ENCODE data around the gene PCBD1.

The PCBD1 gene

DNA sequence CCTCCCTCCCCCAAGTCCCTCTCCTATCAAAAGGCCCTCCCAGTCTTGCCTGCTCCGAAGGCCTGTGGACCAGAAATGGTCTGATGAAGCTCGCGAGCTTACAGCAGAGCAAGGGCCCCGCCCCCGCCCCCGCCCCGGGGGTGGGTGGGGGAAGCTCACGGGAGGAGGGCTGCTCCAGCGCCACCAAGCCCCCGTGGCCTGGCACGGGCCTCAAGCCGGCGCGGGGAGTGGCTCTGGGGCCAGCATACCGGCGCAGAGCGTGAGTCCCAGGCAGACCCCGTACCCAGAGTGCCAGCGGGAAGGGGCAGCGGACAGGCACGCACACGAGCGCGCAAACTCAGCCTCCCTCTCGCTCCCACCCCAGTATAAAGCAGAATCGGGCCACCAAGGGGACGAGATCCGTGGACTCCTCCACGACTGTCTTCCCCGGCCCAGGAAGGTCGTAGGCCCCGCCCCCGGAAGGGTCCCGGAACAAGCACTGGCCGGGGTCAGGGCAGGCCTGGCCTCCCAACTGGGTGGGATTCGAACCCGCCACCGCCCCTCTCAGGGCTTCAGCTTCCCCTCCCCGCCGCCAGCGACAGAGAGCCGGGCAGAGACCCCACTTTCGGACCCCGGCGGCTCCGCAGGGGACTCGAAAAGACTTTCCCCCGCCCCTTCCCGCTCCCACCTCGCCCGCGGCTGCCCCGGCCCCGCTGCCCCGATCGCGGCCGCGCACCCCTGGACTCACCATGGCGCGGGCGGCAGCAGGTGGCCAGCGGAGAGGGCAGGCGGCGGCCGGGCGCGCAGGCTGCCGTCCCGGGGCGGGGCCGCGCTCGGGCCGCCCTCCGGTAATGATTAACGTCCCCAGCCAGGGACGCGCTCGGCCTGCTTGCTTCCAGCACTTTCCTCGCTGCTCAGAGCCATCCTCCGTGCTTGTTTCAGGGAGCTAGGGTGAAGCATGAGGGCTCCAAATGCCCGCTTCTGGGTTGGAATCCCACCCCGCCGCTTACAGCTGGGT lies at the start of gene PCBD1:
Gene PCBD1 (minus strand): TSS at position 762 of the 997 bp plus-strand sequence. CDS start 32 bp downstream, at position 730.
- Mint-ChIP-seq H3K27me3 (no peaks in the 10 kb centered on the region), H3K4me1 (no peaks in the 10 kb centered on the region), H3K27ac (peak within 1 kb of the TSS; percentile 88), H3K36me3 (peaks cover 3% of the 10 kb centered on the region), H3K9me3 (no peaks in the 10 kb centered on the region), H3K4me3 (peak within 1 kb of the TSS; percentile 87)

DNA sequence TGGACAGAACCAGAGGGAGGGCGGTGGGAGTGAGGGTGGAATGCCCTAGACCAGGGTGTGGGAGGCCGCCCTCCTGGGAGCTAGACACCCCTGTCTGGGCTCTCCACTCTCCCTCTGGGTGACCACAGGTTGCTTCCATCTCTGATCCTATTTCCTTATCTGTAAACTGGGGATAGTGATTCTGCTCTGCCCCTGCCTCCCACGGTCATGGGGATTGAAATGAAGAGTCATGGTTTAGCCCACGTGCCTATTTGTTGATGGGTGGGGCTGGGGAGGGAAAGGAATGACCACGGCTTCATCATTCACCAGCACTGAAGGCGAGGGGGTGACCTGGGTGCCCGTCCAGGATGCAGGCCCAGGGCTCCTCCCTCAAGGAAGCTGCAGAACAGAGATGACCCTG lies 49.3 kb upstream of the PCBD1 start:
- Mint-ChIP-seq H3K9me3 (no peaks in the 10 kb centered on the region), H3K27ac (no peak overlapping the region), H3K36me3 (no peaks in the 10 kb centered on the region), H3K4me3 (no peak overlapping the region), H3K27me3 (no peaks in the 10 kb centered on the region), H3K4me1 (no peaks in the 10 kb centered on the region)

DNA sequence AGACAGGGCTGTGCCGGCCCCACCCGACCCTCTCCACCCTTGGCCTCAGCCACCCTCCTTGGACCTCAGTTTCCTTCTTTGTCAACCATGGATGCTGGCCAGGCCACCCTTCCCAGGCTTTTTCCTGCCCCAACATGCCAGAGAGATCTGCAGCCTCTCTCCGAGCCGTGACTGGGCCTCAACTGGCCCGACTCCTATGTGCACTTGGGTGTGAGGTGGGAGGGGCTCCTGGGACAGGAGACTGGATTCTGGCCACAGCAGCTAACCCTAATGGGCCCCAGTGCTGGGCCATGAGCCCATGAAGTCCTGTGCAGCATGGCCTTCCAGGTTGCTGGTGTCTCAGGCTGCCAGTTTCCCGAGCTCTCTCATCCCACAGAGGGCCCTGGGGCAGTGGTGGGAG lies 47.7 kb upstream of the PCBD1 start:
- Mint-ChIP-seq H3K36me3 (no peaks in the 10 kb centered on the region), H3K4me3 (no peak overlapping the region), H3K27ac (no peak overlapping the region)

DNA sequence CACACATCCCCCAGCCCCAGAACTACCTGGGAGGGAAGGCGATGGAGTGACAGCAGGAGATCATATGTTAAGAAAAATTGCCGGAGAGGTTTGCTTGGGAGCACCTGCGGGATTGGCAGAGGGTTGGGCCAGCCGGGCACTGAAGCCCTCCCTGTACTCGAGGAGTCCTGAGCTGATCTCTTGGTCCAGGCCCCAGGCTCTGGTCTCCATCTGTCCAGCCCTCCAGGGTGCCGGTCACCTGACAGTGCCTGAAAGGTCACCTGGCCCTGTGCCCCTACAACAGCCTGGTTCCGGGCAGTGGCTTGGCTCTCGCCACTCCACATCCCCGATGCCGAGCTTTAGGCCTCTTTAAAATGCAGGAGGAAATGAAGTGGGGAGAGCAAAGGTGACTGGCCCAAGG lies 47.3 kb upstream of the PCBD1 start:
- no peaks in the 10 kb centered on the region for H3K36me3 Mint-ChIP-seq
- no peaks in the 10 kb centered on the region for H3K4me1 Mint-ChIP-seq
- H3K9me3 Mint-ChIP-seq, result no peaks in the 10 kb centered on the region
- no peak overlapping the region for H3K27ac Mint-ChIP-seq
- no peak overlapping the region for H3K4me3 Mint-ChIP-seq
- no peaks in the 10 kb centered on the region for H3K27me3 Mint-ChIP-seq

More for the DNA sequence above, 47.7 kb upstream of the PCBD1 start:
- Mint-ChIP-seq H3K4me1 (no peaks in the 10 kb centered on the region), H3K9me3 (no peaks in the 10 kb centered on the region), H3K27me3 (no peaks in the 10 kb centered on the region)

DNA sequence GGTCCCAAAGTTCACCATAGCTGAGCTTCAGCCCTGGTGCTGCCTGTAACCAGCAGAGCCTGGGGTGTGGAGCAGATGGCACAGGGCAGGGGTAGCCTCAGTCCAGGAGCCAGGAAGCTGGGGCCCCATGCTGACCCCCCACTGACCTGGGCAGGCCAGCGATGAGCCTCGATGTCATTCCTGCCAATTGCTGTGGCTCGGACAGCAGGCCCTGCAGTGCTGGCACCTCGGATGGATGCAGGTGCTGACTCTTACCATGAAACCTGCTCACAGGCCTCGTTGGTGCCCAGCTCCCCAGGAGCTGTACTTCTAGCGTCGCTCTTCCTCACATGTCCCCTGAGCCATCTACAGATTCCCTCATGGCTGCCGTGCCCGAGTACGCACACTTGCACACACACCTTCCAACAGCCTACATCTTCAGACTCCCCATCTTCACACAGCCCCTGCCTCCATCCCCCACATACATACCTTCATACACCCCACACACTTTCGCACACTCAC lies 46.8 kb upstream of the PCBD1 start:
- no peak overlapping the region for H3K27ac Mint-ChIP-seq
- no peaks in the 10 kb centered on the region for H3K4me1 Mint-ChIP-seq
- H3K27me3 Mint-ChIP-seq, result no peaks in the 10 kb centered on the region
- no peaks in the 10 kb centered on the region for H3K36me3 Mint-ChIP-seq
- H3K9me3 Mint-ChIP-seq, result no peaks in the 10 kb centered on the region
- no peak overlapping the region for H3K4me3 Mint-ChIP-seq

DNA sequence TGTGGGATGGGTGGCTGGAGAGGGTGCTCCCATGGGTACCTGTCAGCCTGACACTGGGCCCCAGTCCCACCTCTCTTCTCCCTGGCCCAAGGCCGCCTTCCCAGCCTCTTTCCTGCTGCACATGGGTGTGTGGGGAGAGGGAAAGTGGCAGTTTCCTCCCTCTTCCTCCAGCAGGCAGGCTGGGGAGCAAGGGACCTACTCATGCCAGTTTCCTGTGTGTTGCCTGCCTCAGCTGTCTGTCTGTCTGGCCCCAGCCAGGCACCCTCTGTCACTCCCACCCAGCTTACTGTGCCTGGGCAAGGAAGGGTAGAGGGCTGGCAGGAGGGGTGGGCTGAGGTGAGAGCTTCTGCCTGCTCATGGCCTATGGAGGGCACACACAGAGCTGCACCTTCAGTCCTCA lies 46.3 kb upstream of the PCBD1 start:
- H3K4me1 Mint-ChIP-seq, result no peaks in the 10 kb centered on the region
- no peak overlapping the region for H3K27ac Mint-ChIP-seq
- no peaks in the 10 kb centered on the region for H3K9me3 Mint-ChIP-seq
- H3K36me3 Mint-ChIP-seq, result no peaks in the 10 kb centered on the region
- no peak overlapping the region for H3K4me3 Mint-ChIP-seq
- no peaks in the 10 kb centered on the region for H3K27me3 Mint-ChIP-seq

DNA sequence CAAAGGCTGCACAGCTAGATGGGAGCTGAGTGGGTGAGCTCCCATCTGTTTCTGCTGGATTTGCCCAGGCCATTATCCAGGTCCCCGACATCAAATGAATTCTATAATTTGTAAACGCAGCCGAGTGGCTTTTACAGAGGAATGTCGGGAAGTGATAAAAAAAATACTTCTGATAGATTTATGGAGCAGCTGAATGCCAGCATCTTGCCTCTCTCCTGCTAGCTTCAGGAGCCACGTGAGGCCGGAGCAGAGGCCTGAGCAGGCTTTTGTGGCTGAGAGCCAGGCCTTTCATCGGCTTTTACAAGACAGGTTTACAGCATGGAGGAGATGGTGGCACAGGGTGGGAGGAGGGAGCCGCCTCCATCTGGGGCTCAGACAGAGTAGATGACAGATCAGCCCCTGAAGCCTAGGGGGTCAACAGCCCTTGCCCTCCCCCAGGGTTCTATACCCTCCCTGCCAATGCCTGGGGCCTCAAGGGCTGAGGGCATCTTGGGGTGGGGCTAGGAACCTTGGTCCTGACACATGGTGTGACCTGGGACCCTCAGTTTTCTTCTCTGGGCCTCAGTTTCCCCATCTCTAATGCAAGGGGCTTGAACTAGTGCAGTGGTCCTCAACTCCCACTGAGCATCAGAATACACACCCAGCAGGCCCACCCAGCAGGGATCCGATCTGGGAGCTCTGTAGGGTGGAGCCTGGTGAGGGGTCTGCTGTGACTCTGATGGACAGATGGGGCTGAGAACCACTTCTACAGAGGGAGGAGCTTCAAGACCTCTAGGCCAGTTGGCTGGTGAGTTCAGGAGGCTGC lies 44.2 kb upstream of the PCBD1 start:
- H3K27me3 Mint-ChIP-seq, result no peaks in the 10 kb centered on the region
- H3K36me3 Mint-ChIP-seq, result no peaks in the 10 kb centered on the region
- H3K27ac Mint-ChIP-seq, result no peak overlapping the region
- no peaks in the 10 kb centered on the region for H3K9me3 Mint-ChIP-seq
- H3K4me1 Mint-ChIP-seq, result no peaks in the 10 kb centered on the region
- H3K4me3 Mint-ChIP-seq, result no peak overlapping the region

DNA sequence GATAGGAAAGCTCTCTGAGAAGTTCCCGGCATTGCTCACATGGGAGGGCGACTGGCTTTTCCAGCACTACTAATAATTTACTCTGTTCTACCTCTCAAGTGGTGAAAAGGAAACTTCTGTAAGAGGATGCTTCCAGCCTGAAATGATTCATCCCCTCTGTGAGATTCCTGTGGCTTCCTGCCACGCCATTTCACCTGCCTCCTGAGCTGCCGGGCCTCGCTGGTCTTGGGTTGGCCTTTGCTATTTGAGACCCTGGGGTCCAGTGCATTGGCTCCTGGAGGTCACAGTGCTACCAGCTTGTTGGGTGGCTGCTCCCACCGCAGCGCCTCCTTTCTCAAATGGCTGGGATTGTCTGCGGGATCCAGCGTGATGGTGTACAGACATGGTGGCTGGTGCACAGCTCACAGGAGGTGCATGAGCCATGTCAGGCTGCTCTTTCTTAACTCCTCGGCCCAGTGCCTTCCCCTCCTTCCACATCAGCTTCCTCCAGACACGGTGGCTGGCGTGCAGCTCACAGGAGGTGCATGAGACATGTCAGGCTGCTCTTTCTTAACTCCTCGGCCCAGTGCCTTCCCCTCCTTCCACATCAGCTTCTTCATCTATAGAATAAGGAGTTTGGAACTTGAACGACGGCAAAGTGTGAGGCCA lies 42.9 kb upstream of the PCBD1 start:
- Mint-ChIP-seq H3K4me3 (no peak overlapping the region), H3K36me3 (no peaks in the 10 kb centered on the region), H3K9me3 (no peaks in the 10 kb centered on the region), H3K27ac (no peak overlapping the region), H3K4me1 (no peaks in the 10 kb centered on the region), H3K27me3 (no peaks in the 10 kb centered on the region)

DNA sequence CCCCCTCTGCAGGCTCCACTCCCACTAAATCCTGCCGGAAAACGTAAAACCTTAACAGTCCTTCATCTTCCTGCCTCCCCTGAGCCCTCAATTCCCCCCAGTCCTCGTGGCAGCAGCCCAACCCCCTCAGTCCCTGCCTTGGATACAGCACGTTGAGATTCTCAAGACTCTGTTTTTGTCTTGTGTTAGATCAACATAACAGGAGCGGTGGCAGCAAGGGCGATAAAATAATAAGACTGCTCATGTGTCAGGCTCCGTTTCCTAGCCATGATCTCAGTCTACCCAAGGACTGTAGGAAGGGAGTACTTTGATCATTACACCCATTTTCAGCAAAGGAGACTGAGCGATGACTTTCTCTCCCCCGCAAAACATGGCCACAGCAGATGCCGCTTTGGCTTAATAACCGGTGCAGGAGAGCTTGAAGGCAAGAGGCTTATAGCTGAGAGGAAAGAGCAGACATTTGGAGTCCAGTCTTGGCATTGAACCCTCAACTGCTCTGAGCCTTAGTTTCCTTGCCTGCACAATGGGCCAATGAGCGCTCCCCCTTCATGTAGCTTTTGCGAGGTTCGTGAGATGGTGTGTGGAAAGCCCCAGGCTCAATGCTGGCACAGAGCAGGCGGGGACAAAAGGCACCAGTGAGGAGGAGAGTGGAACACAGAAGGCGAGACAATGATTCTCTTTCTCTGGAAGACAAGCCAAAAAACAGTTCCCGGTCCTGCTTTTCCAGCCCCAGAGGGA lies 42.1 kb upstream of the PCBD1 start:
- no peaks in the 10 kb centered on the region for H3K27me3 Mint-ChIP-seq
- H3K27ac Mint-ChIP-seq, result no peak overlapping the region
- peaks cover 2% of the 10 kb centered on the region for H3K4me1 Mint-ChIP-seq
- H3K4me3 Mint-ChIP-seq, result no peak overlapping the region
- no peaks in the 10 kb centered on the region for H3K36me3 Mint-ChIP-seq
- no peaks in the 10 kb centered on the region for H3K9me3 Mint-ChIP-seq

DNA sequence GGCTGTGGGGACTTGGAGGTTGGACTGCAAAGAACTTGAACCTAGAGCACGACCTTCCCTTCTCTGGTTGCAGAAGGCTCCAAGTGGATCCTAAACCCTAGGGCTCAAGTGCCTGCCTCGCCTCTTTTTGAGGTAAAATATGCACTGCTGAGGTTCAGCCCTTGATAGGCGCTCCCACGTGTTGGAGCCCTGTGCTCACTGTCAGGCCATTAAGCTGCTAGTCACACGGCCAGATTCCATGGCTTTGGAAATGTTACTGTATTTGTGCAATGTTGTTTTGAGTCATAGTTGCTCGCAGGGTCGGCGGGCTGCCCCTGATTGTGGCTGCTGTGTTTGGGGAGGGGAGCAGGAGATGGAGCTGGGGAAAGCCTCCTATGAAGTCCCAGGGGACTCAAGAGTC lies 39.8 kb upstream of the PCBD1 start:
- H3K27ac Mint-ChIP-seq, result no peak overlapping the region
- H3K36me3 Mint-ChIP-seq, result no peaks in the 10 kb centered on the region
- H3K4me1 Mint-ChIP-seq, result peaks cover 7% of the 10 kb centered on the region
- H3K9me3 Mint-ChIP-seq, result no peaks in the 10 kb centered on the region
- H3K27me3 Mint-ChIP-seq, result no peaks in the 10 kb centered on the region
- H3K4me3 Mint-ChIP-seq, result no peak overlapping the region

DNA sequence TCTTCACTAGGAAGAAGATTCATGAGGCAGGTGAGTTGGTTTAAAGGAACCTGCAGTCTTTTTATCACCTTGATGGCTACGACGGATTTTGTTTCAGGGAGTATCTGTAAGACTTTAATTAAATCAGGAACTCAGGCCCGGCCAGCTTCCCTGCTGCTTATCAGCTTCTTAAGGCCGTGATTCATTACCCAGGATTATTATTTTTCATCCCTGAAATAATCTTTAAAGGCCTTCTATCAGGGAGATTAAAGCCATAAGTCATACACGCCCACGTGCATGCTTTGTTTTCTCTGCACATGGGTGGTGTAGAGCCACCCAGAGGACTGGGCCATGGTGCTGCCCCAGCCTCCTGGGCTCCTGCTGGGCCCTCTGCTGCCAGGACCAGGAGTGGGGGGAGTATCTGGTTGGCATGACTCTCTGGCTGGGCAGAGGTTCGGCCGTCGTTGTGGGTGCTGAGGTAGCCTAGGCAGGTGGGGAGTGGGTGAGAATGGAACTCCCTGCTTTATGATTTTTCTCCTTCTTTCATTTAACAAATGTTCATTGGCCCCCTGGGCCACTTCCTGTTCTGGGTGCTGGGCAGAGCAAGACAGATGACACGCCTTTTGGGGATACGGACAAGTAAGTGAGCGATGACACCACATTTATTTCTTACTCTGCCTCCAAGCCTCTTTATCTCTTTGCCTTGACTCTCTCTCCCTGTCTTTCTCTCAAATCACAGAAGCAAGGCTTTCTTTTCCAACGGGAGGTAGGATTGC lies 39.0 kb upstream of the PCBD1 start:
- H3K4me1 Mint-ChIP-seq, result peaks cover 7% of the 10 kb centered on the region
- no peaks in the 10 kb centered on the region for H3K27me3 Mint-ChIP-seq
- H3K4me3 Mint-ChIP-seq, result no peak overlapping the region
- no peaks in the 10 kb centered on the region for H3K9me3 Mint-ChIP-seq
- H3K27ac Mint-ChIP-seq, result no peak overlapping the region
- no peaks in the 10 kb centered on the region for H3K36me3 Mint-ChIP-seq

DNA sequence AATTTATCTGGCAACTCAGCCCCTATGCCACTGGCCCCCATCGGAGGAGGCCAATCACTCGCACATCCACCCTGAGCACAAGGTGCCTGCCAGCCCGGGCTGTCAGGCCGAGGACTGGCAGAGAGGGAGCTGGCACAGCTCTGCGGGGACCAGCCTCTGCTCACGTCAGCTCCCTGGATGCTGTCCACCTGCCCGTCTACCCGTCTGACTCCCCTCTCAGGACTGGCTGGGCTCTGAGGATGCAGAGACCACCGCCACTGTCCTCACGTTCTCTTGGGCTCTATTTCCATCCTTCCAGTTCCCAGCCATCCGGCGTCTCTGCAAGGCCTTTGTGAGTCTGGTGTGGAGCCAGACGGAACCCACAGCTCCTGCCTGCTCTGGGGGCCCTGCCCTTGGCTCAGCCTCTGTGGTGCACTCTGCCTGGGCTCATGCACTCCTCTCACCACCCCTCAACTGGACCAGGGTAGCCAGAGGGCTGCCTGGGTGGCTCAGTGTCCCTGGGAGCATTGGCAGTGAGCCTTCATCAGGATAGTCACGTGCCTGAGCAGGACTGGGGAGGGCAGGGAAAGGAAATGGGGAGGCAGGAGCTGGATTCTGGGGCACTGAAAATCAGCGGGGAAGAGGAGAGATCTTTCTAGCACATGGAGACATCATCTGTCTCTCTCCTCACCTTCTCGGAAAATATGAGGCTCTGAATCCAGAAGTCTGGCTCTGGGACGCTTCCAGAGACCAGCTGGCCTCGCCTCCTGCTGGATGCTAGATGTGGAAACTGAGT lies 38.0 kb upstream of the PCBD1 start:
- Mint-ChIP-seq H3K36me3 (no peaks in the 10 kb centered on the region), H3K4me1 (peaks cover 7% of the 10 kb centered on the region), H3K9me3 (no peaks in the 10 kb centered on the region), H3K27me3 (no peaks in the 10 kb centered on the region), H3K27ac (no peak overlapping the region), H3K4me3 (no peak overlapping the region)

DNA sequence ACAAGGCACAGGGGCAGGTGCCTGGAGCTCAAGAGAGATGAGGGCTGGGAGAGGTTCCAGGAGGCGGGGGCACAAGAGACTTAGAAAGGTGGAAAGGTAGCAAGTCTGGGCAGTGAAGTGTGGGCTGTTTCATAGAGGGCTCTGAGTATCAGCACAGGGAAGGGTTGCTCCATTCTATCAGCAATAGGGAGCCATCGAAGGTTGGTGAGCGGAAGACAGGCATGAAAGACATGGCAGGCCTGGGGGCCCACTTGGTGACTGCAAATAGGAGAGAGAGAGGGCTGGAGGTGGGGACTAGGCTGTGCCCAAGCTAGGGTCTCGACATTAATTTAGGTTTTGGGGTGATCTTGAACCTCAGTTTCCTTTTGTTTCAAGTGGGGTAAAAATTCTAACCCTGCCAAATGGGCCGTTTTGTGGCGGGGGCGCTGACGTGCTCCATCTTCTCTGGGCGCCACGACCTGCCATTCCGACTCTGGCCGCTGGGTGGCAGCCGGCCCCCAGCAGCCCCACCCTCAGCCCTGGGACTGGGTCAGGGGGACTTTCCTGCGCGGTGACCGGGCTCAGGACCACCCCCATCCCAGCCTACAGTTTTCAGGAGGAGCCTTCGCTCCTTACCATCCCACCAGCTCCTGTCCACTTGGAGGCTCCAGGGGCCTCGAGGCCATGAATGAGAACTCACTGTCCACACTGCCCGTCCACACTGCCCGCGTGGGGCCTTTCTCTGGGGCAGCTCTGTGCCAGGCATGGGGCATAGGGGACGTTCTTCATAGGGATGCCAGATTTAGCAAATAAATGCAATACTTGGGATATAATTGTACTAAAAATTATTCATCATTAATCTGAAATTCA lies 37.2 kb upstream of the PCBD1 start:
- Mint-ChIP-seq H3K27ac (no peak overlapping the region), H3K36me3 (no peaks in the 10 kb centered on the region), H3K4me3 (peak overlapping the region; percentile 34), H3K4me1 (peaks cover 7% of the 10 kb centered on the region), H3K9me3 (no peaks in the 10 kb centered on the region), H3K27me3 (no peaks in the 10 kb centered on the region)
